GM19372 (cell line): ENCODE measurements around the gene SSH2.

Experiments
- ATAC-seq: cut with Tn5 transposase; IDR thresholded peaks from one replicate; pipeline ENCODE4 v1.9.1; 2021; ENCODE audit warnings: mild to moderate bottlenecking, low read depth, moderate library complexity; ENCODE audit not compliant: unreplicated experiment

SSH2 gene

GRCh38 chr17:29643817-29644160 lies 286.2 kb downstream of the SSH2 start:
- no peak for ATAC-seq

GRCh38 chr17:29642171-29642611 lies 287.8 kb downstream of the SSH2 start:
- ATAC-seq: no peak

GRCh38 chr17:29640981-29641642 lies 288.9 kb downstream of the SSH2 start:
- no peak for ATAC-seq

- no peak for ATAC-seq
These were observed 289.6 kb downstream of the SSH2 start for GRCh38 chr17:29640413-29640812.

- ATAC-seq: no peak
These were observed 296.1 kb downstream of the SSH2 start for GRCh38 chr17:29633886-29634285.

- no peak for ATAC-seq
These were observed 299.3 kb downstream of the SSH2 start for GRCh38 chr17:29630630-29631193.

- no peak for ATAC-seq
These were observed 300.2 kb downstream of the SSH2 start for GRCh38 chr17:29629839-29630238.

- no peak for ATAC-seq
These were observed 301.4 kb downstream of the SSH2 start for GRCh38 chr17:29628644-29629043.

- no peak for ATAC-seq
These were observed 302.1 kb downstream of the SSH2 start for GRCh38 chr17:29627951-29628350.

GRCh38 chr17:29625037-29625750 lies 304.8 kb downstream of the SSH2 start:
- no peak for ATAC-seq

- ATAC-seq: no peak
These were observed 305.4 kb downstream of the SSH2 start for GRCh38 chr17:29624586-29624985.

GRCh38 chr17:29623283-29623647 lies 306.8 kb downstream of the SSH2 start:
- ATAC-seq: no peak

GRCh38 chr17:29622337-29623282 lies 307.4 kb downstream of the SSH2 start, which contains the start of gene CORO6:
Gene CORO6, minus strand, starts transcription at chr17:29622912. Its CDS starts 1,491 bp downstream, at chr17:29621421.
- ATAC-seq: peak; percentile 55

- ATAC-seq: no peak
These were observed 308.3 kb downstream of the SSH2 start for GRCh38 chr17:29621751-29622194.

- ATAC-seq: no peak
These were observed 309.1 kb downstream of the SSH2 start for GRCh38 chr17:29620779-29621500.

GRCh38 chr17:29620271-29620670 lies 309.8 kb downstream of the SSH2 start:
- ATAC-seq: no peak

GRCh38 chr17:29619251-29619650 lies 310.8 kb downstream of the SSH2 start:
- no peak for ATAC-seq

GRCh38 chr17:29618272-29619065 lies 311.6 kb downstream of the SSH2 start:
- no peak for ATAC-seq
